Measurements from ENCODE around the gene RETREG1.

The RETREG1 gene

DNA sequence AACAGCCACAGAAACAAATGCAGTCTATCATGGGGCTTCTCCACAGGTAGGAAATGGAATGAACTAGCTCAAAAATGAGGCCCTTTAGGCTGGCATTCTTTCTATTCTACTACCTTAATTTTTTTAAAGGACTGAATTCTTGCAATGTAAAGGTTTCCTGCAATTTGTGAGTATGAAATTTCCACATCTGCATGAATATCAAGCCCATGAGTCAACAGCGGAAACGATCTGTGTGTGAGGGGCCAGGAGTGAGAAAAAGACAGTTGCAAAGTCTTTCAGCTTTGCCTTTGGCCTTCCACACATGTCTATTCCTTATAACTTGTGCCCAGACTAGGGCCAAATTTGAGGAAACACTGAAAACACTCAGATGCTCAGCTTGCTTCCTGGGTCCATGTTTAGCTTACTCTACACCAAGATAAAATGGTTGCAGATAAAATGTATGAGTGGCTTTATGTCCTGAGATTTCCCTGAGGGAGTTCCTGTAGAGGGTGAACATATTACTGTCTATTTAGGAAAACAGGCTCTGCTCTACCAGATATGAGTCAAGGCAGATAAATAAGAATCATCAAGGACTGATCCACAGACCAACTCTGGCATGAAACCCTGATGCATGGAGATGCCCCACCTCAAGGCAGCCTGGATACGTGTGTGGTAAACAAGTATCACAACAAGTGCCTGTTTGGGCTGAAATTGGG lies 46.5 kb downstream of the RETREG1 start:
- H3K9me3 ChIP-seq (ENCODE audit: insufficient read depth, low read depth, low read length), result no peaks in the 10 kb centered on the region; the same call in 1 of the 2 replicates
- H3K4me1 ChIP-seq (ENCODE audit: insufficient read depth, low read length, poor library complexity, severe bottlenecking), result no peaks in the 10 kb centered on the region
- TF ChIP-seq CTCF (conservative IDR thresholded peaks at IDR 0.05; ENCODE audit: low read length), result no peak
- no peak for TF ChIP-seq EZH2phosphoT487 (IDR thresholded peaks at IDR 0.05; ENCODE audit: borderline replicate concordance)
- H3K9ac ChIP-seq (ENCODE audit: low read depth, low read length, poor library complexity, severe bottlenecking), result no peak overlapping the region
- H3K4me2 ChIP-seq (ENCODE audit: low read depth, low read length, poor library complexity, severe bottlenecking), result no peak overlapping the region
- no peaks in the 10 kb centered on the region for H3K27me3 ChIP-seq (ENCODE audit: insufficient read depth, low read length, poor library complexity, severe bottlenecking)
- H3K9me2 ChIP-seq (replicated peaks; ENCODE audit: low read depth, low read length), result no peaks in the 10 kb centered on the region
- H3K79me2 ChIP-seq (ENCODE audit: insufficient read depth, low read length), result no peaks in the 10 kb centered on the region
- no peaks in the 10 kb centered on the region for H4K20me1 ChIP-seq (ENCODE audit: insufficient read depth, low read length, poor library complexity, severe bottlenecking)
- no peaks in the 10 kb centered on the region for H3F3A ChIP-seq (ENCODE audit: low read depth)
- no peak overlapping the region for H3K4me3 ChIP-seq (ENCODE audit: low read length, poor library complexity, severe bottlenecking)
- no peaks in the 10 kb centered on the region for H3K36me3 ChIP-seq (ENCODE audit: insufficient read depth, low read length)
- H2AFZ ChIP-seq (ENCODE audit: low read length), result no peak overlapping the region

GRCh38 chr5:16568875-16569580 lies 47.8 kb downstream of the RETREG1 start:
- no peaks in the 10 kb centered on the region for H3K79me2 ChIP-seq (ENCODE audit: insufficient read depth, low read length)
- H3K4me1 ChIP-seq (ENCODE audit: insufficient read depth, low read length, poor library complexity, severe bottlenecking), result no peaks in the 10 kb centered on the region
- no peak overlapping the region for H3K9ac ChIP-seq (ENCODE audit: low read depth, low read length, poor library complexity, severe bottlenecking)
- no peaks in the 10 kb centered on the region for H3F3A ChIP-seq (ENCODE audit: low read depth)
- H3K4me2 ChIP-seq (ENCODE audit: low read depth, low read length, poor library complexity, severe bottlenecking), result no peak overlapping the region
- no peaks in the 10 kb centered on the region; the same call in 1 of the 2 replicates for H3K9me3 ChIP-seq (ENCODE audit: insufficient read depth, low read depth, low read length)
- no peaks in the 10 kb centered on the region for H3K9me2 ChIP-seq (replicated peaks; ENCODE audit: low read depth, low read length)
- TF ChIP-seq CTCF (conservative IDR thresholded peaks at IDR 0.05; ENCODE audit: low read length), result no peak
- H3K4me3 ChIP-seq (ENCODE audit: low read length, poor library complexity, severe bottlenecking), result no peak overlapping the region
- H3K27me3 ChIP-seq (ENCODE audit: insufficient read depth, low read length, poor library complexity, severe bottlenecking), result no peaks in the 10 kb centered on the region
- no peaks in the 10 kb centered on the region for H4K20me1 ChIP-seq (ENCODE audit: insufficient read depth, low read length, poor library complexity, severe bottlenecking)
- H2AFZ ChIP-seq (ENCODE audit: low read length), result no peak overlapping the region
- H3K36me3 ChIP-seq (ENCODE audit: insufficient read depth, low read length), result no peaks in the 10 kb centered on the region

DNA sequence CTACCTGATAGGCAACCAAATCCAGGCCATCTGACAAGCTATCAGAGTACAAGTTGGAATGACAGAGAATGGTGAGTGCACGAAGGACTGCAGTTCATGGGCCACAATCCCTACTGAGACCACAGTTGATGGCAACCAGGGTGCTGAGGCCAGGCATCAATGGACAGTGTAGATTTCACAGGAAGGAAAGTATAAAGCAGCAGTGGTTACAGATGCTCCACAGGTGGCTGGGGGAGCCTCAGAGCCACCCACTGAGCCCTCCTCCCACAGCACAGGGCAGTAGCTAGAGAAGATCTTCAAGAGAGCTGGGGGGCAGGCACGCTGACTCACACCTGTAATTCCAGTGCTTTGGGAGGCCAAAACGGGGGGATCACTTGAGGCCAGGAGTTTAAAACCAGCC lies 49.4 kb downstream of the RETREG1 start:
- Histone ChIP-seq H3K4me1 (ENCODE audit: insufficient read depth, low read length, poor library complexity, severe bottlenecking) (no peaks in the 10 kb centered on the region), H3K9me3 (ENCODE audit: insufficient read depth, low read depth, low read length) (no peaks in the 10 kb centered on the region; the same call in 1 of the 2 replicates), H3K79me2 (ENCODE audit: insufficient read depth, low read length) (no peaks in the 10 kb centered on the region), H3K9me2 (replicated peaks; ENCODE audit: low read depth, low read length) (no peaks in the 10 kb centered on the region), H3F3A (ENCODE audit: low read depth) (no peaks in the 10 kb centered on the region), H3K4me3 (ENCODE audit: low read length, poor library complexity, severe bottlenecking) (no peak overlapping the region), H3K27me3 (ENCODE audit: insufficient read depth, low read length, poor library complexity, severe bottlenecking) (no peaks in the 10 kb centered on the region), H2AFZ (ENCODE audit: low read length) (no peak overlapping the region), H3K9ac (ENCODE audit: low read depth, low read length, poor library complexity, severe bottlenecking) (no peak overlapping the region), H3K36me3 (ENCODE audit: insufficient read depth, low read length) (no peaks in the 10 kb centered on the region), H4K20me1 (ENCODE audit: insufficient read depth, low read length, poor library complexity, severe bottlenecking) (no peaks in the 10 kb centered on the region), H3K4me2 (ENCODE audit: low read depth, low read length, poor library complexity, severe bottlenecking) (no peak overlapping the region)
- TF ChIP-seq CTCF (conservative IDR thresholded peaks at IDR 0.05; ENCODE audit: low read length), result no peak
- no peak for TF ChIP-seq EZH2phosphoT487 (IDR thresholded peaks at IDR 0.05; ENCODE audit: borderline replicate concordance)
